Neuronal stem cell (in vitro differentiated cells): ENCODE results near the gene LOXL1.

Experiments used
- DNase-seq: peaks from one replicate; pipeline ENCODE4 v3.0.0-alpha.2; 2013; ENCODE audit warnings: low spot score
- H2AFZ ChIP-seq: one replicate; pipeline ENCODE4 v1.6.1; 2013; ENCODE audit warnings: mild to moderate bottlenecking, low read length, inconsistent platforms
- H2AK5ac ChIP-seq: 2 replicates; pipeline ENCODE4 v1.6.1; 2013; ENCODE audit warnings: low read depth, mild to moderate bottlenecking, inconsistent platforms, low read length, moderate library complexity, mixed read lengths
- H2BK120ac ChIP-seq: 2 replicates; pipeline ENCODE4 v1.6.1; 2013; ENCODE audit warnings: low read depth, mild to moderate bottlenecking, inconsistent platforms, low read length, moderate library complexity, mixed read lengths
- H2BK12ac ChIP-seq: one replicate; pipeline ENCODE4 v1.6.1; 2013; ENCODE audit warnings: low read length, inconsistent platforms
- H2BK15ac ChIP-seq: 2 replicates; pipeline ENCODE4 v1.6.1; 2013; ENCODE audit warnings: mild to moderate bottlenecking, low read length, inconsistent platforms, mixed read lengths
- H2BK5ac ChIP-seq: one replicate; pipeline ENCODE4 v1.6.1; 2013; ENCODE audit warnings: inconsistent platforms, mild to moderate bottlenecking, low read length, moderate library complexity
- H3K14ac ChIP-seq: one replicate; pipeline ENCODE4 v1.6.1; 2013; ENCODE audit warnings: low read length, inconsistent platforms
- H3K18ac ChIP-seq: 2 replicates; pipeline ENCODE4 v1.6.1; 2013; ENCODE audit warnings: low read length, inconsistent platforms
- H3K23ac ChIP-seq: 2 replicates; pipeline ENCODE4 v1.6.1; 2013; ENCODE audit warnings: low read depth, mild to moderate bottlenecking, mixed read lengths, low read length, inconsistent platforms; ENCODE audit not compliant: poor library complexity
- H3K27ac ChIP-seq: replicated peaks from 3 replicates; pipeline ENCODE4 v1.5.1; 2013; ENCODE audit warnings: low read length, inconsistent platforms
- H3K27me3 ChIP-seq, 3 experiments: 2 replicates each; pipeline ENCODE4 v1.6.1; 2013; ENCODE audit warnings: low read length in 3 of 3, mild to moderate bottlenecking in 2 of 3, inconsistent platforms in 1 of 3, low read depth in 1 of 3, mixed read lengths in 1 of 3, moderate library complexity in 1 of 3; ENCODE audit not compliant: control insufficient read depth in 3 of 3, insufficient read depth in 3 of 3
- H3K36me3 ChIP-seq, 2 donors: replicated peaks in 1 of 2; 2 replicates each; pipeline ENCODE4 v1.6.1; 2013; ENCODE audit warnings: low read length in 2 of 2; ENCODE audit not compliant: control insufficient read depth in 2 of 2, insufficient read depth in 2 of 2
- H3K4ac ChIP-seq: 2 replicates; pipeline ENCODE4 v1.6.1; 2013; ENCODE audit warnings: inconsistent platforms, mild to moderate bottlenecking, low read length, moderate library complexity
- H3K4me1 ChIP-seq, 2 donors: 1 replicate in 1 of 2; 2 replicates in 1 of 2; pipeline ENCODE4 v1.6.1; 2013; ENCODE audit warnings: low read length in 2 of 2, low read depth in 1 of 2; ENCODE audit not compliant: control insufficient read depth in 2 of 2, insufficient read depth in 1 of 2
- H3K4me2 ChIP-seq: one replicate; pipeline ENCODE4 v1.6.1; 2013; ENCODE audit warnings: mild to moderate bottlenecking, low read length, inconsistent platforms; ENCODE audit not compliant: insufficient read depth, poor library complexity, severe bottlenecking
- H3K4me3 ChIP-seq, 2 donors: 2 replicates each; pipeline ENCODE4 v1.5.1; 2013; ENCODE audit warnings: low read length in 2 of 2, mild to moderate bottlenecking in 2 of 2, inconsistent platforms in 1 of 2, moderate library complexity in 1 of 2
- H3K79me1 ChIP-seq: one replicate; pipeline ENCODE4 v1.6.1; 2013; ENCODE audit warnings: low read depth, mild to moderate bottlenecking, inconsistent platforms, low read length, moderate library complexity
- H3K9ac ChIP-seq: one replicate; pipeline ENCODE4 v1.6.1; 2013; ENCODE audit warnings: mild to moderate bottlenecking, low read depth, low read length, inconsistent platforms; ENCODE audit not compliant: poor library complexity
- H3K9me3 ChIP-seq, 2 donors: replicated peaks in 1 of 2; 2 replicates each; pipeline versions ENCODE3 to v1.6.1; 2013; ENCODE audit warnings: low read length in 2 of 2, mild to moderate bottlenecking in 2 of 2, inconsistent platforms in 1 of 2, low read depth in 1 of 2, mixed read lengths in 1 of 2, moderate library complexity in 1 of 2; ENCODE audit not compliant: control insufficient read depth in 2 of 2, insufficient read depth in 1 of 2
- H4K8ac ChIP-seq: one replicate; pipeline ENCODE4 v1.6.1; 2013; ENCODE audit warnings: low read depth, mild to moderate bottlenecking, inconsistent platforms, low read length, moderate library complexity
- H4K91ac ChIP-seq: one replicate; pipeline ENCODE4 v1.6.1; 2013; ENCODE audit warnings: low read length, low read depth, mild to moderate bottlenecking, inconsistent platforms; ENCODE audit not compliant: poor library complexity
- WGBS, 2 donors: extraction: QIAGEN DNeasy Blood & Tissue Kit; methylation state at CpG; one replicate each; pipeline ENCODE4 v1.1.7; 2013; ENCODE audit warnings: missing lambda C conversion rate in 2 of 2, mixed read lengths in 1 of 2; ENCODE audit not compliant: insufficient read length in 2 of 2, insufficient replicate concordance in 1 of 2; ENCODE audit errors: extremely low coverage in 2 of 2; 5-methylcytosine and 5-hydroxymethylcytosine counted together

Gene LOXL1

GRCh38 chr15:73905225-73905827, 20.9 kb upstream of the LOXL1 start:
- Histone ChIP-seq H3K27me3 (peaks cover 0 to 25% (median 0%) of the 10 kb centered on the region in 3 experiments), H3K18ac (no peak overlapping the region), H2BK15ac (no peak overlapping the region), H3K4ac (no peak overlapping the region), H3K4me1 (peaks cover 0 to 2% of the 10 kb centered on the region in 2 donors), H3K79me1 (no peaks in the 10 kb centered on the region), H2AFZ (no peak overlapping the region), H3K14ac (no peak overlapping the region), H3K9ac (no peak overlapping the region), H2BK12ac (no peak overlapping the region), H4K8ac (no peak overlapping the region), H2BK120ac (no peak overlapping the region), H3K4me2 (no peak overlapping the region), H3K23ac (no peak overlapping the region), H4K91ac (no peak overlapping the region), H2BK5ac (no peak overlapping the region), H3K9me3 (no peaks in the 10 kb centered on the region), H2AK5ac (no peak overlapping the region), H3K27ac (no peak overlapping the region), H3K36me3 (no peaks in the 10 kb centered on the region), H3K4me3 (no peak overlapping the region)
- DNase-seq, result no peak
- no CpG with 5 or more reads among the region's 3 CpGs for WGBS, 2 donors

- Histone ChIP-seq H2BK5ac (no peak overlapping the region), H2BK15ac (no peak overlapping the region), H3K4me1 (peaks cover 0 to 10% of the 10 kb centered on the region in 2 donors), H3K79me1 (no peaks in the 10 kb centered on the region), H2BK120ac (no peak overlapping the region), H3K36me3 (no peaks in the 10 kb centered on the region), H2AK5ac (no peak overlapping the region), H3K27me3 (peaks cover 0 to 30% (median 0%) of the 10 kb centered on the region in 3 experiments), H3K4me2 (no peak overlapping the region), H3K9me3 (no peaks in the 10 kb centered on the region), H3K14ac (no peak overlapping the region), H3K27ac (no peak overlapping the region), H3K9ac (no peak overlapping the region), H4K91ac (no peak overlapping the region), H2BK12ac (no peak overlapping the region), H3K4ac (no peak overlapping the region), H4K8ac (no peak overlapping the region), H2AFZ (no peak overlapping the region), H3K18ac (no peak overlapping the region), H3K23ac (no peak overlapping the region), H3K4me3 (no peak overlapping the region)
- DNase-seq, result no peak
- no CpG with 5 or more reads among the region's 4 CpGs for WGBS, 2 donors
Observed at GRCh38 chr15:73906346-73907034, 19.8 kb upstream of the LOXL1 start.

- no CpG with 5 or more reads among the region's 2 CpGs for WGBS, 2 donors
Observed at GRCh38 chr15:73907035-73907408, 19.2 kb upstream of the LOXL1 start.

GRCh38 chr15:73908030-73908821, 18.0 kb upstream of the LOXL1 start:
- H2AK5ac ChIP-seq, result no peak overlapping the region
- H3K9me3 ChIP-seq, result no peaks in the 10 kb centered on the region
- H2BK15ac ChIP-seq, result no peak overlapping the region
- H4K8ac ChIP-seq, result no peak overlapping the region
- no peaks in the 10 kb centered on the region for H3K36me3 ChIP-seq
- no peak overlapping the region for H2BK120ac ChIP-seq
- H3K14ac ChIP-seq, result no peak overlapping the region
- no peak overlapping the region for H2BK5ac ChIP-seq
- H3K4me3 ChIP-seq, result no peak overlapping the region
- peak; percentile 70 for DNase-seq
- WGBS, 2 donors, result no CpG with 5 or more reads among the region's 7 CpGs
- H2BK12ac ChIP-seq, result no peak overlapping the region
- H3K4ac ChIP-seq, result no peak overlapping the region
- no peak overlapping the region for H4K91ac ChIP-seq
- no peak overlapping the region for H3K18ac ChIP-seq
- H3K4me2 ChIP-seq, result no peak overlapping the region
- peak overlapping the region; percentile 83 for H3K23ac ChIP-seq
- H3K79me1 ChIP-seq, result no peaks in the 10 kb centered on the region
- no peak overlapping the region for H3K9ac ChIP-seq
- peaks cover 0 to 34% (median 0%) of the 10 kb centered on the region in 3 experiments for H3K27me3 ChIP-seq
- H3K27ac ChIP-seq, result no peak overlapping the region
- peak overlapping the region; percentile 43 for H2AFZ ChIP-seq
- H3K4me1 ChIP-seq, result peaks cover 2 to 10% of the 10 kb centered on the region in 2 donors

More at GRCh38 chr15:73907035-73907408, 19.2 kb upstream of the LOXL1 start:
- no peak overlapping the region for H2BK120ac ChIP-seq
- H2BK12ac ChIP-seq, result no peak overlapping the region
- H2BK5ac ChIP-seq, result no peak overlapping the region
- H3K14ac ChIP-seq, result no peak overlapping the region
- H2AFZ ChIP-seq, result no peak overlapping the region
- H3K27ac ChIP-seq, result no peak overlapping the region
- H3K23ac ChIP-seq, result no peak overlapping the region
- H4K91ac ChIP-seq, result no peak overlapping the region
- DNase-seq, result no peak
- no peaks in the 10 kb centered on the region for H3K36me3 ChIP-seq
- H3K4ac ChIP-seq, result no peak overlapping the region
- no peaks in the 10 kb centered on the region for H3K79me1 ChIP-seq
- H3K4me3 ChIP-seq, result no peak overlapping the region
- no peak overlapping the region for H4K8ac ChIP-seq
- H3K9me3 ChIP-seq, result no peaks in the 10 kb centered on the region
- H2AK5ac ChIP-seq, result no peak overlapping the region
- peaks cover 2 to 10% of the 10 kb centered on the region in 2 donors for H3K4me1 ChIP-seq
- H3K18ac ChIP-seq, result no peak overlapping the region
- H2BK15ac ChIP-seq, result no peak overlapping the region
- no peak overlapping the region for H3K4me2 ChIP-seq
- H3K27me3 ChIP-seq, result peaks cover 0 to 34% (median 0%) of the 10 kb centered on the region in 3 experiments
- H3K9ac ChIP-seq, result no peak overlapping the region
